ENCODE measurements around the gene ANKRD28.

The ANKRD28 gene

DNA sequence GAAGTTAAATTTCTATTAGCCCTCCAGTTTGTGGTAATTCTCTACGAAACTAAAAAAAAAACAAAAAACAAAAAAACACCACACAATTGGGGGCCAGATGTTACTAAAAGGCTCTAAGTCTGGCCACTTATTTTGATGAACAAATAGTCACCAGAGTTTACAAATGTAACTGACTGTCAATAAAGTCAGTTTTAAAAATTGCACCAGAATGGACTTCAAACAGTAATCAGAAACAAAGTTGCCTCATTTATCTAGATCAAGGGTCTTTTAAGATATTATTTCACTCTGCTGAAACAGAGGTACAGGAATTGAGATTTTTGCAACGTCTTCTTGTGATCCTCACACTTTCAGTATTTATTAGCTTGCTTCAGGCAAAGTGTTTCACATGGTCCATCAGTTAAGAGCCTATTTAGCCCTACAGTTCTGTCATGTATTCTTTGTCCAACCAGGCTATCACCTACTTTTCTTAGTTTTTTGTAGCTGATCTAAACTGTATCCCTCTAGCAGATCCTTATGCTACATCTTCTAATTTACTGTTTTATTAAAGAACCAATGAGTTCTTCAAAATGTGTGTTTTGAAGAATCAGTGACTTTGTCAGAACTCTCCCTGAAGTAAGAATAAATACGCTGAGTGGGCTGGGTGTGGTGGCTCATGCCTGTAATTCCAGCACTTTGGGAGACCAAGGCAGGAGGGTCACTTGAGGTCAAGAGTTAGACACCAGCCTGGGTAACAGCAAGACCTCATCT lies 74.7 kb downstream of the ANKRD28 start:
- DNase-seq (ENCODE audit: low read depth): no peak

DNA sequence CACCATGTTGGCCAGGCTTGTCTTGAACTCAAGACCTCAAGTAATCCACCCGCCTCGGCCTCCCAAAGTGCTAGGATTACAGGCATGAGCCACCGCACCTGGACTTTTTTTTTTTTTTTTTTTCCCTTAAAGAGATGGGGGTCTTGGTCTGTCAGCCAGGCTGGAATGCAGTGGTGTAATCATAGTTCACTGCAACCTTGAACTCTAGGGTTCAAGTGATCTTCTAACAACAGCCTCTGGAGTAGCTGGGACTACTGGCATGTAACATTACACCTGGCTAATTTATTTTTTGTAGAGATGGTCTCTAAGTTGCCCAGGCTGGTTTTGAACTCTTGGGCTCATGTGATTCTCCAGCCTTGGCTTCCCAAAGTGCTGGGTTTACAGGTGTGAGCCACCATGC lies 81.6 kb downstream of the ANKRD28 start:
- DNase-seq (ENCODE audit: low read depth): no peak

DNA sequence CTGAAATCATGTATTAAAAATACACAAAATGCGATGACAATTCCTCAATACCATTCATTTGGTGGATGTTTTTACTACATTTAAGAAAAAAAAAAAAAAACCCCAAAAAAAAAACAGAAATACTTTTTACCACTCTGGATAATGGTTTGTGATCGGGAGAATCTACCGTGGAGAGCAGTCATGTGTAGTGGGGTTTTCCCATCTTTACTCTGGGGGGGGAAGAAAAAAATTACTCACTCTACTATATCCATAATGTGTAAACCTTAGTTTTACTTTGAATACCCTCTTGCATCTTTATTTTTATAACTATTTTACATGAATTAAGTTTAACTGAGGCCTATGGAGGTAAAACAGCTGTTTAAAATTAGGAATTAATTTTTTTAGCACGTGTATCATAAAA lies 83.3 kb downstream of the ANKRD28 start:
- DNase-seq (ENCODE audit: low read depth): no peak

DNA sequence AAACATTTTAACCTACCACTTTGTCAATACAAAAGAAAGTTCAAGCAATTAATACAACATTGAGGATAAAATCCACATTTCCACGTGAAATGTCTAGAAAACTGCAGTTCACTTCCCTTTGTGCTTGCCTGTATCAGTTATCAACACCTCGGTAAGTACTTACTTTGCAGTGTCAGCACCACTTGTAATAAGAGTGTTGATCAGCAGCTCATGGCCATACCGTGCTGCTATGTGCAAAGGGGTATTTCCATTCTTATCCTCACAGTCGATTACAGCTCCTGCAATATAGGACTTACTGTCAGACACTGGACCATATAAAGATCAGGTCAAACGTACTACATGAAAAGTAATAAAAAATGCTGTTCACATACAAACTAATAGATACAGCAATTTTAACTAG lies 84.4 kb downstream of the ANKRD28 start:
- no peak for DNase-seq (ENCODE audit: low read depth)

DNA sequence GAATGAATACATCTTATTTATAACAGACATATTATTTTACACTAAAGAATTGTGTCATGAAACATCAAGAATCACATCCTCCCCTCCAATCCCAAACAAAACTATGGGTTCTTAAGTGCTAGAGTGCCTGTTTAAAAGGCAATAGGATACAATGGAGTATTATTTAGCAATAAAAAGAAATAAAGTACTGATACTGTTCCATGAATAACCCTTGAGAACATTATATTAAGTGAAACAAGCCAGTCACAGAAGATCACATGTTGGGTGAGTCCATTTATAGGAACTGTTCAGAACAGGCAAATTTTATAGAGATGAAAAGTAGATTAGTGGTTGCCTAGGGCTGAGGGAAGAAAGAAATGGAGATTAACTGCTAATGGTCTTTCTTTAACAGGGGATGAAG lies 86.5 kb downstream of the ANKRD28 start:
- no peak for DNase-seq (ENCODE audit: low read depth)

DNA sequence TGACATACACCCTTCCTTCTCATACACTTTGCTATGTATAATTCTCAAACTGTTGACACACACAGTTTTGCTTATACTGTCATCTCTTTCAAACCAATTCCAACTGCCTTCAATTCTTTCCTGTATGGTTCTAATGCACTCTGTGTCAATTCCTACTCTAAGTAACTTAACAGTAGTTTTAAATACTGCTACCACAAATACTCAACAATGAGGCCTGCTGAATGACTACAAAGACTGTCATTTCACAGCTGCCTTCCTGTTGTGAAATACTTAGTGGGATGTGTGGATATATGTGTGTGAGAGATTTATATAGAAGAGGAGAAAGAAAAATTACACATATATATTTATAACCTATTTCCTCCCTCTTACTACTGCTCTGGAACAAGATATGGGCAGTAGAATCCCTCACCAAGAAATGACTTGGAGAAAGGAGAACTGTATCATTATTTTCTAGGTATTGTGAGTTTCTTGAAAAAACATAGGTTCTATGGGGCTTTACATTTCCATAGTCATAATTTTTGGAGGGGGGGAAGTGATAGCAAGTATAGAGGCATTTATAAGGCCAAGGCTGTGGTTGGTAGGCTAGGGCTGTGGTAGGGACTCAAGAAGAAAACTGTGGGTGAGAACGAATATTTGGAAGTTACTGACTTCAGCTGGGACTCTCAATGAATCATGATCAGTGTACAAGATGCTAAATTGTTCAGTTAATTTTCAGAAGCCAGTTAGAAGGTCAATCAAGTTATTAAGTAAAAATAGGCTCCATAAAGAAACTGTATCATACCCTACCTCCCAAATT lies 88.7 kb downstream of the ANKRD28 start:
- no peak for DNase-seq (ENCODE audit: low read depth)

DNA sequence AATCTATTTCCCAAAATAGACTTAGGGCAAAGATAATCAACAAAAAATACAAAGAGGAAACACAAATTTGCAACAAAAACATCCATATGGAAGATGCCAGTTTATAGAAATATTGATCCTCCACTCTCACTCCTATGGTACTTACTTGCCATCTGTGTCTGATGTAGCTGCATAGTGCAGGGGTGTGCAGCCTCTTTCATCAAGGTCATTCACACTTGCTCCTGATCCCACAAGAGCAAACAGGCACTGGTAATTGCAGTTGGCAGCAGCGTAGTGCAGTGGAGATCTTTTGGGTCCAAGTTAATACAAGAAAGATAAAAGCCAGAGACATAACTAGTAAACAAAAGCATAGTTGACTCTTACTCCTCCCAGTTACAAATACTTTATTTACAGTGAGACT lies 90.0 kb downstream of the ANKRD28 start:
- no peak for DNase-seq (ENCODE audit: low read depth)

DNA sequence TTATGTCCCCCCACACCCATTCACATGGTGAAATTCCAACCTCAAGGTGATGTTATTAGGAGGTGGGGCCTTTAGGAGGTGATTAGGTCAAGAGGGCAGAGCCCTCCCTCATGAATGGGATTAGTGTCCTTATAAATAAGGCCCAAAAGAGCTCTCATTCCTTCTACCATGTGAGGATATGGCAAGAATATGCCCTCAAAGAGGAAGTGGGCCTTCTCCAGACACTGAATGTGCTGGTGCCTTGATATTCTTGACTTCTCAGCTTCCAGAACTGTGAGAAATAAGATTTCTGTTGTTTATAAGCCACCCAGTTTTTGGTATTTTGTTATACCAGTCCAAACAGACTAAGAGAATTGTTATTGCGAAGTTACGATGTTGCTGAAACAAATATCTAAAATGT lies 94.4 kb downstream of the ANKRD28 start:
- DNase-seq (ENCODE audit: low read depth): no peak

DNA sequence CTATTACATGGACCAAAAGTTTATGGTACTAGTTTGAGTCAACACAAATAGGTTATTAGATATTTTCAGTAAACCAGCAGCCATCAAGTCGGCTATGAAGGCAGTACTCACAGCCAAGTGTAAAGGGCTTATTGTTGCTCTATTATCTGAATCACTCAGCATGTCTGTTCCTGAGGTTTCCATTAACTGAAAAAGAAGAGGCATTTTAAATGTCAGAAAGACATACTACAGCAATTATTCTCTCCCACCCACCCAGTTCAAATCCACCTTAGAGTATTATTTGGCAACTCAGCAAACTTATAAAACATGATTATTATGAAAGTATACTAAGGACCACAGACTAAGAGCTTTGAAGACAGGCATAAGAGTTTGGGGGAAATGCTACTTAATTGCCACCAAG lies 103.2 kb downstream of the ANKRD28 start:
- DNase-seq (ENCODE audit: low read depth): no peak

DNA sequence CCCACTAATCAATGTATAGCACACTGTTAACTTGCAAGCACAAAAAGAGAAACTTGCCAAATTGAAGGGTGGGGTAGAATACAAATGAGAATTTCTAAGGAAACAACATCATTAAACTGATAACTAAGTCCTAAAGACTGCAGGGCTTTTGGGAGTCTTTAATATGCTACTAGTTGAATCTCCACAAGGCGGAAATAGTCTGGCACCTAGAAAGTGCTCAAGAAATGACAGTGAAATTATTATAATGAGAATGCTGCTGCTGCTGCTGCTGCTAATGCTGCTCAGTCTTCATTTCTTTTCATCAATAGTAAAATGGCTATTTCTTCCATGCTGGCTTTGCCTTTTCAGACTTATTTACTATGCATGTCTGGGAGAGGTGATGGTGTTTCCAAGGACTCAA lies 104.4 kb downstream of the ANKRD28 start:
- DNase-seq (ENCODE audit: low read depth): no peak

DNA sequence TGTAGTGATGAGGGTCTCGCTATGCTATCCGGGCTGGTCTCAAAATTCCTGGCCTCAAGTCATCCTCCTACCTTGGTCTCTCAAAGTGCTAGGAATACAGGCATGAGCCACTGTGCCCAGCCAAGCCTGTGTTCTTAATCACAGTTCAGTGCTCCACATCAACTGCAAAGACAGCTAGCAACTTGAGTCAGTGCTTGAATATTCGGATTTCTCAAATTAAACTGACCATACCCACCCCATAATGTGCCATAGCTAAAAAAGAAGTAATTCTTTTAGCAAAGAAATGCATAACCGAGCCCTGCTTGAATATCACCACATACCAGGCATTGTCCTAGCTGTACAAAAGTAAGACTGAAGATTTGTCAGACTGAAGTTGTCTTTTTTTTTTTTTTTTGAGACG lies 107.0 kb downstream of the ANKRD28 start:
- no peak for DNase-seq (ENCODE audit: low read depth)

DNA sequence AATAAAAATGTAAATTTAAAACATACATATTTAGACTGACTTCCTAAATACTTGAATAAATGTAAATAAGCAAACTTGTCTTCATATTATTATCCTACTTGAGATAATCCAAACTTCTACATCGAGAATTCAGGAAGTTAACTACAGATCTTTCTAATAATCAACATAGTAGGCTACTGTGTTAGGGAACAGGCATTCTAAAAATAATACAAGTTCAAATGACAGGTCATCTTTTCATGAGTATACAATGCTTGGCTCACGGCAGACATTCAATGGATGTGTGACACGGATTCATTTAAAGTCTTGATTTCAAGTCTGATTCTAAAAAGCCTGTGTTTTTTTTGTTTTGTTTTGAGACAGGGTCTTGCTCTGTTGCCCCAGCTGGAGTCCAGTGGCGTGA lies 107.5 kb downstream of the ANKRD28 start:
- no peak for DNase-seq (ENCODE audit: low read depth)

DNA sequence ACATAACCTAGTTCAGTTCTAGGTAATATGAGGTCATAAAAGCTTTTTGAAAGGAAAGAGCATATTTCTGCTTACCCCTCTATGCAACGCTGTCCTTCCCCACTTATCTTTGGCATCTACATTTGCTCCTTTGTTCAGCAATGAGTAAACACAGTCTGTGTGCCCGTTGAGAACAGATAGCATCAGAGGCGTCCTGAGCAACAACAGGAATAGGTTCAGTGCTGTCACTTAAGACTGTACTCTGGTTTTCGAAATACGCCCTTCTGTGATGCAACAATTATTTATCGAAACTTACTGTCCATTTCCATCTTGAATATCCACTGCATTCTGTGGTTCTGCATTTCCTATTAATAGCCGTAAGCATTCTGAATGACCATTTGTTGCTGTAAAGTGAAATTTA lies 111.9 kb downstream of the ANKRD28 start:
- DNase-seq (ENCODE audit: low read depth): no peak

DNA sequence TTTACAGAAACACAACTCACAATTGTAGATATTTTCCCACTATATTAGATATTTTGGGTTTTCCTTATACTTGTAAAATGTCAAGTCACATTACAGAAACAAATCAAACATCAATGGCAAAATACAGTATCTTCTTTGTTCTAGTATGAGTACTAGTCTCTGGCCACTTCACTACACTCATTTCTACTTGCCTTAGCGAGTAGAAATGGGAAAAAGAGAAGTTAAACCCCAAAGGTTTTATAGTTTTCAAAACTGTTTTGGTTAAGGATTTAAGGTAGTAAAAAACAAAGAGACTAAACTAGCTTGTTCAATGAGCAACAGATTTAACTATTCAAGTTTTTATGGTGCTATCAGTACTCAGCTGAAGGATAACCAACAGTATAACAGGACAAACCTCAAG lies 114.5 kb downstream of the ANKRD28 start:
- DNase-seq (ENCODE audit: low read depth): no peak

DNA sequence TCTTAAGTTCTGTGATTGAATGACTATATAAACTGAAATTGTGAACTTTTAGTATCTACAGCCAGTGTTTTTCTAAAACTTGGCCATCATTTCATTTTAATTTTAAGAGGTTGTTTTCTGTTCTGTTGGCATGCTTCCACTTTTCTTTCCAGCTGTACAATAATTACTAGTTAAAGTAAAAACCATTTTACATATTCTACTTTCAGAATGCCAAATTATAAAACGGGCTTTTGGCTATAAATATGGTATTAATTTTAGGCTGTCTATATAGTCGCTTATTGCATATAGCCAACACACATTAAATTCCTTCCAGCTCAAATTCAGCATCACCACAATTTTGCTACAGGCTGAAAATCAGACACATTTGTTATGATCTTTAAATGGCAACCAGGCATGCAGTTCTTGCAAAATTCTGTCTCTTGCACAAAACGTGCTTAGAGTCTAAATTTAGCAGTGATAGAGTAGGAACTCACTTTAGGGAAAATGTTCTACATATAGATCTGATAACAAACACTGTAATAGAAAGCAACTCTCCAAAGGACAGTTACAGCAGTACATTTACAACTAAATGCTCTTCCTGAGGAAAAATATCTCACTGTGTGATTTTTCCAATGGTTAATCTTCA lies 115.1 kb downstream of the ANKRD28 start:
- no peak for DNase-seq (ENCODE audit: low read depth)

DNA sequence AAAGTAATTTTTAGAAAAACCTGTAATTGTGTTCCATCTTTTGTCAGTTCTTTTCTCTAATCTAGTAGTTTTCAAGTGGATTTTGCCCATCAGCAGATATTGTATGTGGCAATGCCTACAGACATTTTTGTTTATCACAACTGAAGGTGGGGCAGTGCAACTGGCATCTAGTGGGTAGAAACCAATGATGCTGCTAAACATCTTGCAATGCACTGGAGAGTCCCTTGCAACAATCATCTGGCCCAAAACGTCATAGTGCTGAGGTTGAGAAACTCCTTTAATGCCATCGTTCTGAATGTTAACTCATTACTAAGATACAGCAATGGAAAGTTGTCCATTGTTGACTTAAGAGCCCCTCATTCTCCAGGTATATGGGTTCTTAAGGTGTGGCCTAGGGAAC lies 116.1 kb downstream of the ANKRD28 start:
- no peak for DNase-seq (ENCODE audit: low read depth)

DNA sequence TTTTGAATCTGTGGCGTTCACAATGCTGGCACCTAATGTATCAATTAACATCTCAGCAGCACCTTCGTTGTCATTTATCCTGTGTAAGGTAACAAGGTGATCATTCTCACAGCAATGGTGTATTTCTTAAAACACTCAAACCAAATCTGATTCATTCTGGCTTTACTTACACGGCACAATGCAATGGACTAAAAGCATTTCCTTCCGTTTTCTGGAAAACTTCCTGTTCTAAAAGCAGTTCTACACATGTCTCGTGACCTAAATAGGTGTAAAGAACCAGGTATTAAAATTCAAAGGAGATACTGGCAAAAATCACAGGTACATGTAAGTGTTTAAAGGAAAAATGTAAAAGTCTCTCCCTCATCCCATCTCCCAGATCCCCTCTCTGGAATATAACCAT lies 118.5 kb downstream of the ANKRD28 start:
- no peak for DNase-seq (ENCODE audit: low read depth)

DNA sequence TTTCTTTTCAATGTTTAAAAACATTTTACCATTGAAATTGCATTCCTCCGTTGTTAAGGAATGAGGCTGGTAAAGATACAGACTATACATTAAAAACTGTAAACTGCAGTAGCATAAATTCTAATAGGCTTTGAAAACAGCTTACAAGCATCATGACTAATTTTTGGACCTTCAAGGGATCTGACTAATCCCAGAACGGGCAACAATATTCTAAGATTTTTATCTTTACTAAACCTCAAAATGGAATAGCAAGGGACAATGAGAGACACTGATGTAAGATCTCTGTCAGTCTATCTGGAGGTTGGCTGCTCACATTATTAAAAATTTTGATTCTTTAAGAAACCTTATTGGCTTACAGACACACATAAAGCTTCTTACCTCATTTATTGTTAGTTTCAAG lies 121.5 kb downstream of the ANKRD28 start:
- DNase-seq (ENCODE audit: low read depth): no peak

DNA sequence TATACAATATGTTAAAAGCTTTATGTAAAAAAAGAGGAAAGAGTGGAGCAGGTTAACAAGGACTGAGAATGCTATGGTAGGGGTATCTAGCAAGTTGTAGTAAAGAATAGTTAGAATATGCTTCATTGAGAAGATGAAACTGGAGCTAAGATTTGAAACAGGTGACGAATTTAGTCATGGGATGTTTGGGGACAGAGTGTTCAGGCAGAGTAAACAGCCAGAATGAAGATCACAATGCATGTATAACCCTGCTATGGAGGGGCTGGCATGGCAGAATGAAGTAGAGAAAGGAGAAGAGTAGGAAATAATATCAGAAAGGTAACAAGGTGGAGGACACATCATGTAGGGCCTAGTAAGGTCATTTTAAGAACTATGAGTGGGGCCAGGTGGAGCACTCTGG lies 124.2 kb downstream of the ANKRD28 start:
- DNase-seq (ENCODE audit: low read depth): no peak

DNA sequence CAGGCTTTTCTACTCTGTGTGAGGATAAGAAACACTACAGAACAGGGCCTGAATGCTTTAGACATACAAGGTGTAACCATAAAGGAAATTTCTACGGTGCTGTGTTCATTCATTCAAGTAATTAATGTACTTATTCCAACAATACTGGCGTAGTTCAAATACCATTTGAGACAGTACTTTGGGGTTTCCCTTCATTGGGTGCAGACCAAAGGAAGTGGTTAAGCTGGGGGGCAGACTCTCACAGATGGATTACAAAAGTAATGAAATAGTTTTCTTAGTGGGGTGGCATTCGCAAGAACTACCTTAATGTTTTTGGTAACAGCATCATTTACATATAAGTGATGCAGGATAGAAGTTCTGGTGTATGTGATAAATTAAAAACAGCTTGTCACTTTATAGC lies 130.3 kb downstream of the ANKRD28 start:
- DNase-seq (ENCODE audit: low read depth): no peak

DNA sequence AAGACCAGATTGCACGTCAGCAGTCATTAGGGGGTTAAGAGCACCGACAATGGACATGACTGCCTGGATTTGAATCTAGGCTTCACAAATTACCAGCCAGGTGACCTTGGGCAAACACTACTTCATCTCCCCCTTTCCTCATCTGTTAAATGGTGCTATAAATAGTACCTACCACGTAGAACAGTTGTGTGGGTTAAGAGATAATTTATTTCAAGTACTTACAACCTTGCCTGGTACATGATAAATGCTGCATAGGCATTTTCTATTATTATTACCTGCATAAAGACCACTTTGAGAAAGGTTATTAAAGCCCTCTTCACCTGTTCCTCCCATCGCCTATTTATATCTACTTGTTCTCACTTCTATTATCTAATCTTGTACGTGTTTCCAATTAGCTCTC lies 131.5 kb downstream of the ANKRD28 start:
- no peak for DNase-seq (ENCODE audit: low read depth)

DNA sequence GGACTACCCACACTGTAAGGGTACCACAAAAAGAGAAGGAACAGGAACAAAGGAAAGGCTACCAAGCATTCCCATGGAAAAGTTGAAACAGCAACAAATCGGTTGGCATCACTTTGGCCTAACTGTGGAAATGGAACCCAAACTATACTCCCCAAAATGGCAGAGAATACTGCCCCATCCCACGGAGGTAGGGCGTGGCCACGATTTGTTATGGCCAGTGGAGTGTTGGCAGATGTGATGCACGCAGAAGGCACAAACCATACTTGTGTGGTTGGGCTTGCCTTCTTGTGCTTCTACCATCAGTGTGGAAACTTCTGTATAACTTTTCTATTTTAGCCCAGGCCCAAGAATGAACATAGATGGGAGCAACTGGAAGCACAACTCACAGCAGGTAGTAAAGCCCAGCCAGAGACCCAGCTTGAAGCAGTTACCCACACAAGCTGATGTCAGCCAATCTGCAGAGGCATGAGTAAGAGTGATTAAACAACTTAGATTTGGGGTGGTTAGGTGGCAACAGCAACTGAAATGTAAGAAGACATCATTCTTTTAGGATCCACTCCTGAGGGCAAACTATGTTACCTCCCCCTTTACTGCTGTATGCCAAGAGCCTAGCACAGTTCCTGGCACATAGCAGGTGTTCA lies 132.1 kb downstream of the ANKRD28 start:
- no peak for DNase-seq (ENCODE audit: low read depth)

DNA sequence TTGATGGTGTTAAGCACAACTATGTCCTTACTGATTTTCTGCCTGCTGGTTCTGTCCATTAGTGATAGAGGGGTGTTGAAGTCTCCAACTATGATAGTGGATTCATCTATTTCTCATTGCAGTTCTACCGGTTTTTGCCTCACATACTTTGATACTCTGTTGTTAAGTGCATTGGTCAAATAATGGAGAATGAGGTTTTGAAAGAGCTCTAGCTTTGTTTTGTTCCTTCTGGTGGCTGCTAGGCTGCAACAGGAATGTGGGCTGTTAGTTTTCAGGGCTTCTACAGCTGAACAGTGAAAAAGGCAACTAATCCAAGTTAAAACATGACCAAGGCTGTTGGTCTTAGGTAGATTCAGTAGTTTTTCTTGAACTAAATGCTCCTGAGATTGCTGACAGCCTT lies 133.6 kb downstream of the ANKRD28 start:
- no peak for DNase-seq (ENCODE audit: low read depth)
